NCI-H1417 (cell line): Measurements from ENCODE around the gene APBA3.

Source experiments
- DNase-seq, 3 experiments: peaks; one replicate each; lab custom pipeline; 2025; lab: John Stamatoyannopoulos, UW

Gene APBA3

DNA sequence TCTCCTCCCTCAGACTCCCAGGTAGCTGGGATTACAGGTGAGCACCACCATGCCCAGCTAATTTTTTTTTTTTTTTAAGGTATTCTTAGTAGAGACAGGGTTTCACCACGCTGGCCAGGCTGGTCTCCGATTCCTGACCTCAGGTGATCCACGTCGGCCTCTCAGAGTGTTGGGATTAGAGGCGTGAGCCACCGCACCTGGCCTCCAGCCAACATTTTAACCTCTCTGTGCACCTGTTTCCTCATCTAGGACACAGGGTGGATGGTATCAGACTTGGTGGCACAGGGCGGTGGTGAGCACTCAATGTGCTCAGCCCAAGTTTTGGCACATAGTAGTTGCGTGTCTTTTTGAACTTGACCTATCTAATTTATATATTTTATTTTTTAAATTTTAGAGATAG lies 12.5 kb downstream of the APBA3 start:
- DNase-seq, result no peak

DNA sequence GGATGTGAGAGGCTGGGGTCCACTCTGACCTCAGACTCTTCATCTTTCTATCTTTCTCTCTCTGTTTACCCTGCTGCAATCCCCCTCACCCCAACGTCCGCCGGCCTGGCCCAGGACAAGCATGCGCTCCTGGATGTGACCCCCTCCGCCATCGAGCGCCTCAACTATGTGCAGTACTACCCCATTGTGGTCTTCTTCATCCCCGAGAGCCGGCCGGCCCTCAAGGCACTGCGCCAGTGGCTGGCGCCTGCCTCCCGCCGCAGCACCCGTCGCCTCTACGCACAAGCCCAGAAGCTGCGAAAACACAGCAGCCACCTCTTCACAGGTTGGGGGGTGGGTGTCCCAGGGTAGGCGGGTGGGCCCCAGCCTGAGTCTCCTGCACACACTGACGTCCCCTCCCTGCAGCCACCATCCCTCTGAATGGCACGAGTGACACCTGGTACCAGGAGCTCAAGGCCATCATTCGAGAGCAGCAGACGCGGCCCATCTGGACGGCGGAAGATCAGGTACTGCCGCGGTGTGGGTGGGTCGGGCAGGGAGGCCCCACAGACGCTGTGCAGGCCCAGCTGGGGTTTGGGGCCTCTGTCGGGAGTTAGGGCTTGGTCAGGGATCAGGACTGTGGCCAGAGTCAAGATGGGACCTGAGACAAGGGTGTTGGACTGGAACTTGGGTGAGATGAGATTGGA lies 15.0 kb downstream of the APBA3 start:
- DNase-seq, result no peak

DNA sequence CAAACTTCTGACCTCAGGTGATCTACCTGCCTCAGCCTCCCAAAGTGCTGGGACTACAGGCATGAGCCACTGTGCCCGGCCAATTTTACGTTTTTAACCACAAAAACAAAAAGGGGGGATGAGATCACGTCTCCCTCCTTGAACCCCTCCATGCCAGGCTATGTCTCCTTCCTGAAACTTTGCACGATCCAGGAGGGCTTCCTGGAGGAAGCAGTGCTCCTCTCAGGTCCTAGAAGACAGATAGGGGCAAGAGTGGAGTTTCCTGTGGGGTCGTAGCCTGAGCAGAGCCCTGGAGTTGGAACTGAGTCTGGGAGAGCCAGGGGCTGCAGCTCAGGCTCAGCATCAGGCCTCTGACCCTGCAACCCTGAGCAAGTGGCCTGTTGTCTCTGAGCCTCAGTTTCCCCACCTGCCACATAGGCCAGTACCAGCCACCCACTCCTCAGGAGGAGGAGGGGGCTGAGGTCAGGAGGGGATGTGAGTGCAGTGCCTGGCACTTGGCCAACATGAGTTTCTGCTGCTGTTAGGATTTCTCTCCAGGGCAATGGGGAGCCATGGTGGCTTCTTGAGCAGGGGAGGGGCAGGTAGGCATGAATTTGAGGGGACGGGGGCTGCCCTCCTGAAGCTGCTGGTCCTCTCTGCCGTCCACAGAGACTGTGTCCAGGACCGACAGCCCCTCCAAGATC lies 16.0 kb downstream of the APBA3 start:
- DNase-seq, result no peak

DNA sequence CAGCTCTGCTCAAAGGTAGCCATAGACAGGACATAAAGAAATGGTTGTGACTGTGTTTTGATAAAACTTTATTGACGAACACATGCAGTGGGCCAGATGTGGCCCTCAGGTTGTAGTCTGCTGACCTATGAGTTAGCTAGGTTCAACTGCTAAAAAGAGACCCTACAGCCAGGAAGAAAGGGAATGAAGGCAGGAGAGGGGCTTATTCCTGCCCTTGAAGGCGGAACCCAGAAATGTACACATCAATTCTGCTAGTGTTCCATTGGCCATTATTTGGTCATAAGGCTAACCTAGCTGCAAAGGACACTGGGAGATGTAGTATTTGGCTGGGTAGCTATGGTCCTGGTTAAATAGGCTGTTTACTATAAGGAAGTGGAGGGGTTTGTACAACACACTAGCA lies 18.0 kb downstream of the APBA3 start:
- DNase-seq, result no peak

DNA sequence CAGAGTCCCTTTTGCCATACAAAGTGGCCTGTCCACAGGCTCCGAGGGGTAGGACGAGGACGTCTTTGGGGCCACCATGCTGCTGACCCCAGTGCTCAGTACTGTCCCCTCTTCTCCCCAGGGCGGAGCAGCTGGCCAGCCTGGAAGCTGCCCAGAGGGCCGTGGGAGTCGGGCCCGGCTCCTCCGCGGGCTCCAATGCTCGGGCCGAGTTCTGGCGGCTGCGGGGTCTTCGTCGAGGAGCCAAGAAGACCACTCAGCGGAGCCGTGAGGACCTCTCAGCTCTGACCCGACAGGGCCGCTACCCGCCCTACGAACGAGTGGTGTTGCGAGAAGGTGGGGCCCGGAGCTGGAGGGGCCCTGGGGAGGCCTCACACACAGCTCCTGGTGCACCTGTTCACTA lies 21.1 kb downstream of the APBA3 start:
- DNase-seq, result no peak

DNA sequence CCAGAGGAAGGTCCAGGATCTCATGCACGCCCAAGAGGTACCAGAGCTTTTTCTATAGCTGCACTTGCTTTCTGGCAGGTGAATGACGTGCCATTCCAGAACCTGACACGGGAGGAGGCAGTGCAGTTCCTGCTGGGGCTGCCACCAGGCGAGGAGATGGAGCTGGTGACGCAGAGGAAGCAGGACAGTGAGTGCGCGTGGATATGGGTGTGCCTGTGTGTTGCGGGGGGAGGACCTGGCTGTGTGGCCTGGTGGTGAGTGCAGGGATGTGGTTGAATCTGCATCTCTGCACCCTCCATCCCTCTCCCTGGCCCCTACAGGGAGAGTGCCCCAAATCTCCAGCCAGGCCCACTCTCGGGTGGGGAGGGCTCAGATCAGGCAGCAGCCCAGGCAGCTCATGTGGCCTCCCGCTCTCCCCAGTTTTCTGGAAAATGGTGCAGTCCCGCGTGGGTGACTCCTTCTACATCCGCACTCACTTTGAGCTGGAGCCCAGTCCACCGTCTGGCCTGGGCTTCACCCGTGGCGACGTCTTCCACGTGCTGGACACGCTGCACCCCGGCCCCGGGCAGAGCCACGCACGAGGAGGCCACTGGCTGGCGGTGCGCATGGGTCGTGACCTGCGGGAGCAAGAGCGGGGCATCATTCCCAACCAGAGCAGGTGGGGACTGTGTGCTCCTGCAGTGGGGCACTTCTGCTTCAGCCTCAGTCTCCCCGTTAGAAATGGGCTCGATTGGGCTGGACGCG lies 22.8 kb downstream of the APBA3 start:
- DNase-seq, result no peak

DNA sequence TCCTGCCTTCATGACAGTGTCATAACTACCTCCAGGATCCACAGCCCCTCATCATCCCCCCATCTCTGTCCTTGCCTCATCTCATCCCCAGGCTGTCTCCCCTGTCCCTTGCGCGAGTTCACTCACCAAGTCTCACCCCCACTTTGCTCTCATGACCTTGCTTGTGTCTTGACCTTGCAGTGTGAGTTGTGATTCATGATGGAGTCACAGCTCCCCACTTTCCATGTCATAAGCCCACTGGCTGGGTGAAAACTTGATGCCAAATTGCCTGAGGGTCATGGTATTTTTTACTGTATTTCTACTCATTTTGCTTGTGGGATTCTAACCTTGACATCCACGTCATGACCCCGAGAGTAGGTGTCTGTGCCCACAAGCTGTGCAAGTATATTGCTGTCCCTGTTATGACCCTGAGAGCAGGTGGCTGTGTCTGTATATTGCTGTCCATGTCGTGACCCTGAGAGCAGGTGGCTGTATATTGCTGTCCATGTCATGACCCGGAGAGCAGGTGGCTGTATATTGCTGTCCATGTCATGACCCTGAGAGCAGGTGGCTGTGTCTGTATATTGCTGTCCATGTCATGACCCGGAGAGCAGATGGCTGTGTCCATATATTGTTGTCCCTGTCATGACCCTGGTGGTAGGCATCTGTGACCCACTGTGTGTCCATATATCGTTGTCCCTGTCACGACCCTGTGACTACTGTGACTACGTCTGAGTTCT lies 23.8 kb downstream of the APBA3 start:
- DNase-seq, result peak in 1 of 3 experiments; percentile 9

DNA sequence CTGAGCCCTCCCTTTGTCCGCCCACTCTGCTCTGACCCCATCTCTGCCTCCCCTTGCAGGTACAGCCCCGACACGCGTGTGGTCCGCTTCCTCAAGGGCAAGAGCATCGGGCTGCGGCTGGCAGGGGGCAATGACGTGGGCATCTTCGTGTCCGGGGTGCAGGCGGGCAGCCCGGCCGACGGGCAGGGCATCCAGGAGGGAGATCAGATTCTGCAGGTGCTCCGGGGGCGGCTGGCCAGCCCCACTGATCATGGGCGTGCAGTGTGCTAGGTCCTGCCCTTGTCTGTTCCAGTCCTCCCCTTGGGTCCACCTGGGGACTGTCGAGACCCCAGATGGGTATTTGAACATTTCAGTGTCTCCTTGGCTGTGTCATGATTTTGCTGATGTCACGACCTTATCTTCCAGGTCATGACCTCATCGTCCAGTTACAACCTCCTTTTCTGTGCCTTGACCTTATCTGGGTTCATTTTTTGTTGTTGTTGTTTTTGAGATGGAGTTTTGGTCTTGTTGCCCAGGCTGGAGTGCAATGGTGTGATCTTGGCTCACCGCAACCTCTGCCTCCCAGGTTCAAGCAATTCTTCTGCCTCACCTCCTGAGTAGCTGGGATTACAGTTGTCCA lies 25.3 kb downstream of the APBA3 start:
- no peak for DNase-seq

DNA sequence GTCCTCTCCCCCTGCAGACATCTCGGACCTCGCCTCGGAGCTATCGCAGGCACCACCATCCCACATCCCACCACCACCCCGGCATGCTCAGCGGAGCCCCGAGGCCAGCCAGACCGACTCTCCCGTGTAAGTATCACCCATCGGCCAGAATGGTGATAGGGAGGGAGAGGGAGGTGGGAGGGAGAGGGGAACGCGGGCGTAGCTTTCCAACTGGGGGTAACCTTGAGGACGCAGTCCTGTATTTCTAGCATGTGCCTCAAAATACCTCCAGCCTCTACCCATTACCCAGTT lies 27.2 kb downstream of the APBA3 start:
- DNase-seq, result no peak

DNA sequence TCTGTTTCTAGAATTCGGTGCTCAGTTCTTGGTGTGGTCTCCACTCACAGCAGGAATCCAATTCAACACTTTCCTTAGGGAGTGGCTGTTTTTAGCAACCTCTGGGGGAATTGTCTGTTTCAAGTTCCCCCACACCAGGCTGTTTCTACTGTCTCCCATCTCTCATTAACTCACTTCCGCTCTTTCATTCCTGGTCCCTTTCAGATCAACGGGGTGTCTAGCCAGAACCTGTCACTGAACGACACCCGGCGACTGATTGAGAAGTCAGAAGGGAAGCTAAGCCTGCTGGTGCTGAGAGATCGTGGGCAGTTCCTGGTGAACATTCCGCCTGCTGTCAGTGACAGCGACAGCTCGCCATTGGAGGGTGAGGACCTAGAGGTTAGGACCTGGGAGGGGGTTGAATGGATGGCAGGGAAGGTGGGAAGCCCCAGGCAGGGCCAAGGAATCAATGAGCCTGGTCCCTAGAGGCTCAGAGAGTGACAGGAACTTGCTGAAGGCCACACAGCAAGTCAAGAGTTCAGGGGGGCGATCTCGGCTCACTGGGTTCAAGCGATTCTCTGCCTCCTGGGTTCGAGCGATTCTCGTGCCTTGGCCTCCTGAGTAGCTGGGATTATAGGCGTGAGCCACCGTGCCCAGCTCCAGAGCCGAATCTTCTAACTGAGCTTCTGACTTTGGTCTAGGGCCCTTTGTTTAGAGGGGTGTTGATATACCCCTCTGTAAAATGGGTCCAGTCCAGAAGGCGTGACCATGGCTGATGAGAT lies 27.8 kb downstream of the APBA3 start:
- no peak for DNase-seq

DNA sequence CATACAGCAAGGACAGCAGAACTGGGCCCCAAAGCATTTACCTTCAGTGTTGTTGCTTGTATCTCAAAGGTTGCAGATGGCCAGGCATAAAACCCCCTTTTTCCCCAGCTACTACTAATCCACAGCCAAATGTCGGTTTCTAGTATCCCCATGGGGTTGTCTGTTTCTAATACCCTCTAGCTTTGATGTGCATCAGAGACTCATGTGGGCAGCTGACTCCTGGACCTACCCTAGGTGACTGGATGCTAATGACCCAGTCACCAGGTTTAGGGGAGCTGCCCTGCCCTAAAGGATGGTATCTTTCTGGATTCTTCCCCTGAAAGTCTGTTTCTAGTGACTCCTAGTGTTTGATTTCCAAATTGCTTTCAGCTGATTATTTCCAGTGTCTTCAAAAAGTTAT lies 29.4 kb downstream of the APBA3 start:
- no peak for DNase-seq

DNA sequence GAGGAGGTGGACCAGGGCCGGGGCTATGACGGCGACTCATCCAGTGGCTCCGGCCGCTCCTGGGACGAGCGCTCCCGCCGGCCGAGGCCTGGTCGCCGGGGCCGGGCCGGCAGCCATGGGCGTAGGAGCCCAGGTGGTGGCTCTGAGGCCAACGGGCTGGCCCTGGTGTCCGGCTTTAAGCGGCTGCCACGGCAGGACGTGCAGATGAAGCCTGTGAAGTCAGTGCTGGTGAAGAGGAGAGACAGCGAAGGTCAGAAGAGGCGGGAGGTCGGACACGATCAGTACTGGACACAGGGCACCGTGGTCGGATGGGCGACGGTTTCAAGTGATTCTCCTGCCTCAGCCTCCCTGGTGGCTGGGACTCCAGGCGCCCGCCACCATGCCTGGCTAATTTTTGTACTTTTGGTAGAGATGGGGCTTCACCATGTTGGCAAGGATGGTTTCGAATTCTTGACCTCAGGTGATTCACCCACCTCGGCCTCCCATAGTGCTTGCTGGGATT lies 31.0 kb downstream of the APBA3 start:
- no peak for DNase-seq

DNA sequence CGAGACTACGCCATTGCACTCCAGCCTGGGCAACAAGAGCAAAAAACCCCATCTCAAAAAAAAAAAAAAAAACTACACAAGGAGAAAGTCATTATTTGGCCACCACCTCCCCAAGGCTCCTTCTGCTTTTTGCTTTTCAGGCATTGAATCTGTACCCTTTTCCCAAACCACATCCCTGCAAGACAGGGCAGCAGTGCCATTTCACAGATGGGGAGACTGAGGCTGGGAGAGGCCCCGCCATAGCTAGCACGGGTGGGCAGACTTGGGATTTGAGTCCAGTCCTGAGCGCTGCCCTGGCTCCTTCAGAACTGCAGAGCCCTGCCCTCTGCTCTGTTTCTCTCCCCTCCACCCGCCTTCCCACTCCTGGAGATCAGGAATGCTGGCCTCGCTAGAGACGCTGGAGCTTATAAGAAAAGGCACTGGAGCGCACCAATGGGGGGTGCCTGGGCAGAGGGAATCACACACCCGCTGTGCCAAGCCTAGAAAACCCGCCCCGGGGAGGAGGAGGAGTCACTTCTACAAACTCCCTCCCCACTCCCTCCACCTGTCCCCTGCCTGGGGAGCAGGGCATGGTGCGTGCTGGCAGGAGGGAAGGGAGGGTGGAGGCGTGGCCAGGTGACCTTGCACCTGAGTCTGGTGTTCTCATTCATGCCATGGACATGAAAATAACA lies 35.7 kb downstream of the APBA3 start:
- peak; percentile 74 to 91 (median 82) for DNase-seq

DNA sequence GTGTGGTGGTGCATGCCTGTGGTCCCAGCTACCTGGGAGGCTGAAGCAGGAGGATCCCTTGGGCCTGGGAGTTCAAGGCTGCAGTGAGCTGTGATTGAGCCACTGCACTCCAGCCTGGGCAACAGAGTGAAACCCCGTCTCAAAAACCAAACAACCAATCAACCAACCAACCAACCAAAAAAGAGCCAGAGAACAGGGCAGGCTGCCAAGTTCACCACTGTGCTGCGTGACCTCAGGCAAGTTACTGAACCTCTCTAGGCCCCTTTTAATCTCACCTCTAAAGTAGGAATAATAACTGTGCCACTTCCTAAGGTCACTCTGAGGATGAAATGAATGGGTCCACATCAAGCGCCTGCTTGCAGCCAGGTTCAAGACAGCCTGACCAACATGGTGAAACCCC lies 36.4 kb downstream of the APBA3 start:
- DNase-seq, result no peak

DNA sequence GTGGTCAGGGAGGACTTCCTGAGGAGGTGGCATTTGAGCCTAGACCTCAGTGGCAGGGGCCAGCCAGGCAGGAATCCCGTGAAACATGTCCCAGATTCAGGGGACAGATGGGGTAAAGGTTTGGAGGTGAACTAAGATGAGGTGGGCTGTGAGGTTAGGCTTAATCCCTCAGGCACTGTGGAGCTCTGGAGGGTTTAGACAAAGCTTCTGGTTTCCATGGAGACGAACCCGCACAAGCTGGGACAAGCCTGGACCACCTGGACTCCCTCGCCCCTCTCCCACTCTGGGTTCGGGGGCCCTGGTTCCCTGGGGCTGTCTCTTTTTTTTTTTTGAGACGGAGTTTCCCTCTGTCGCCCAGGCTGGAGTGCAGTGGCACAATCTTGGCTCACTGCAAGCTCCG lies 37.6 kb downstream of the APBA3 start:
- DNase-seq, result peak in 2 of 3 experiments; percentile 34 to 68

DNA sequence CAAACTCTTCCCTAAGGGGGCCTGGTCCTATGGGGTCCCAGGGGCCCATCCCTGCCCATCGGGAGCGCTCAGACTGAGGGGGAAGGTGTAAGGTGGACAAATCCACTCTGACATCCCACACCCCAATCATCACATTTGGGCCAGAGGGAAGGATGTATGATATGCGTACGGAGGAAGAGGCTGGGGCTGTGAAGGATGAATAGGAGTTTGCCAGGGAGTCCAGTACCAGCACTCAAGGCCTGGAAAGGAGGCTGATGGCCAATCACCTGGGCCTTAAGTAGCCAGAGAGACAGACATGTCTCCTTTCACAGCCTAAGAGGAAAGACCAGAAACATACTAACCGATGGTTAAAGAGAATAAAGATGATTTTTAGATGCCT lies 38.4 kb downstream of the APBA3 start:
- no peak for DNase-seq

DNA sequence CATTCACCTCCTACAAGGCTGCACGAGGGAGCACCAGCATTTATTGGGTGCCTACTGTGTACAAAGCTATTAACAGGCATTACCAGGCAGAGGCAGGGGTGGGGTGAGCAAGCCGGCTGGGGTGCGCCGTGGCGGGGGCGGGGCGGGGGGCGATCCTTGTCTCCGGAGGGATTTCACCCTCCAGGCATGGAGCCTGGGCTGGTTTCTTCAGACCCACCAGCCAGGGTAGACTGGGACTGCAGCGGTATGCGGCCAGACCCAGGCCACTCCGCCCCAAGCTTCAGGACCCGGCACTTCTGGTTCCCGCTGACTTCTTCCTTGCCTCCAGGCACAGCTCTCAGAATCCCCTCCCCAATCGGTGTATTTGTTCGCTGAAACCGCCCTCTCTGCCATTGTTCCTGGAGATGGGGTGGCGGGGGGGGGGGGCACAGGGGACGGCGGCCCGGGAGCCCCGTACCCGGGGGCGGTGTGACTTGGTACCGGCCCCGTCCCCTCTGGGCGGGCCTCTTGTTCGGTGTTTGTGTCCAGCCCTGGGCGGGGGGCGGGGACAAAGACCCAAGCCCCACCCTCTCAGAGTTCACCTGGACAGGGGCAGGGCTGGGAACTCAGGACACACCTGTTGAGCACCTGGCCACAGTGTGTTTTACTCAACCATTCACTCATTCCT lies 38.9 kb downstream of the APBA3 start:
- DNase-seq, result peak; percentile 18 to 80 (median 69)

DNA sequence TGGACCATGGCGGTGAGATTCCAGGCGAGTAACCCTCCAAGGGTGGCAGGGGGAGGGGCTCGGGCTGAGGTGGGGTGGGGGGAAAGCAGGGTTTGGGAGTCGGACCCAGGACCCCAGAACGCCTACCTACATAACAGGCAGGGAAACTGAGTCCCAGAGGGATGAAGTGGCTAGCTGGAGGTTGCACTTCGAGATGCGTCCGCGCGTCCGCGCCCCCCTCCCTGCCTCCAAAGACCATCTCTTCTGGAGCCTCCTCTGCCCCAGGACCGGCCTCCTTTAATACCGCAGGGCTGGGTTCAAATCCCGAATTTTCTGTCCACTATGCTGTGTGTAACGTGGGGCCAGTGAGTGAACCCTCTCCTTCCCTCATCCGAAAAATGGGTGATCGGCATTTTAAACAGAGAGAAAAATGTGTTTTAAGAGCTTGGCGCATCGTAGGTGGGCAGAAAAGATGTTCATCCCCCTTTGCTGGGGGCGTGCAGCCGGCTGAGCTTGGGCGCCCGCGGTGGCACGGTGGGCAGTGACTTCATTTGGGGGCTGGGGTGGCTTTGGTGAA lies 39.5 kb downstream of the APBA3 start:
- peak in 1 of 3 experiments; percentile 44 for DNase-seq

DNA sequence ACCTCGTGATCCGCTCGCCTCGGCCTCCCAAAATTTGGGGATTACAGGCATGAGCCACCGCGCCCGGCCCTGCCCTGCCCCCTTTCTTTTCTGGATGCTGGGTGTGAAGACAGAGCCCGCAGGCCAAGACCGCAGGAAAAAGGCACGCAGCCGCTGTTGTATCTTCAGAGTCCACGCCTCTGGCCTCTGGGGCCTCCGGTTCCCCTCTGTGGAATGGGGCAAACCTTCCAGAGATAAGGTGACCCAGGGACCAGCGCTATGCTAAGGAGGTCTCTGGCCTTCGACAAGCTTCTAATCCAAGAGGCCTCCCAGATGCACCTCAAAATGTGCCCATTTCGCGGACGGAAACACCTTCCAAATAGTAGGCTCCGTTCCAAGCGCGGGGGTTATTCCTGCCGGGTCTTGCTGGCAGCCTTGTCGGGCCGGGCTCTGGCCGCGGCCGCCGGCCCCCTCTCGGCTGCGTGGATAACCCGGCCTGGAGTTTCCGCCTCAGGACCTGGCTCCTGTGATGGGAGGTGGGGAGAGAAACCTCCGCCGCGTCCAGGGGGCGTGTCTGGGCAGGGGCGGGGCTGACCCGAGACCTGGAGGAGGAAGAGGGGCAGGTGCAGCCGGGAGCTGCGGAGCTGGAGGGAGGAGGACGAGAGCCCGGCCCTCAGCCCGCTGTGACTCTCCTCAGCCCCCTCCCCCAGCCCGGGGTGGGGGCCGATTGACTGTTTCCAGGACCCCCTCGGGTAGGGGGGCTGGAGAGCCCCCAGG lies 40.2 kb downstream of the APBA3 start:
- peak; percentile 93 to 97 (median 94) for DNase-seq
